HG02981 (cell line): ENCODE measurements around the gene PTPMT1.
A peak's percentile ranks its signal among the peaks of the same experiment; 100 is the strongest.

ENCODE experiments used
- ATAC-seq: cut with Tn5 transposase; IDR thresholded peaks from one replicate; pipeline ENCODE4 v1.9.1; 2021; ENCODE audit warnings: mild to moderate bottlenecking, moderate library complexity; ENCODE audit not compliant: unreplicated experiment

Gene PTPMT1

GRCh38 chr11:47577460-47578041 is 12.2 kb downstream of the PTPMT1 start:
- no peak for ATAC-seq

DNA sequence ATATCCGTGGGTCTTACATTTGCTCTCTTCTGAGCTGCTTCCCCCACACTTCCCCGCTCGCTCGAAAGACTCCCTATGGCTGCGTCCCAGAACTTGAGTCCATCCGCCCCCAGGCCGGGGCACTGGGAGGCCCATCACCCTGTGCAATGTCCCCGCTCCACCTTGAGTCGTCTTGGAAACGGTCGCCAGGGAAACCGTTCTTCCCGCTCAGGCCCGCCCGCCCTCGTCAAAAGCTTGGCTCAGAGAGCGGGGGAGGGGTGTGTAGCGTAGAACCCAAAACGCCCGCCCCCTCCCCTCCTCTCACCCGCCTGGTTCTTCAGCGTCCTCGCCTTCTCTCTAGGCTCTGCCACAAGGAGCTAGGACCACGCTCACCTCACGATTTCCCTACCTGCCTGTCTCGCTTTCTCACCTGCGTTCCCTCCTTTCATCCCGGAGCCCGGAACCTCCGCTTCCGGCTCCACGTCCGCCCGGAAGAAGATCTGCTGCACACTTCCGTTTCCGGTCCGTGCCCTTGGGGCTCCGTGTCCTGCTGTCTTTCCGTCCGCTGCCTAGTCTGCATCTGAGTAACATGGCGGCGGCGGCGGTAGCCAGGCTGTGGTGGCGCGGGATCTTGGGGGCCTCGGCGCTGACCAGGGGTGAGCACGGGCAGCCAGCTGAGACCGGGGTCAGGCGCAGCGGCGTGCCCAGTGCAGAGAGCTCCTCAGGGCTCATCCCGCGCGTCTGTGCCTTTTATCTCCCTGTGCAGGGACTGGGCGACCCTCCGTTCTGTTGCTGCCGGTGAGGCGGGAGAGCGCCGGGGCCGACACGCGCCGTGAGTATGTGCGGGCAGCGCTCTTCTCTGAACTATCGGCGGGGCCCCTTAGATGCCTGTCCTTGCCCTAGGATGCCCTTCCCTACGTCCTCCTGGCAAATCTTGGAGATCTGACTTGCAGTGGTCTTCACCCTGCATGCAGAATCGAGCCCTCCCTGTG is 13.4 kb downstream of the PTPMT1 start, which contains the start of the genes KBTBD4 and NDUFS3:
TSS of gene KBTBD4 (minus strand) at position 447 of the 971 bp plus-strand sequence. CDS start at position 428, 19 bp downstream.
TSS of gene NDUFS3 (plus strand) at position 551 of the 971 bp plus-strand sequence. CDS start at position 569, 18 bp downstream.
- peak; percentile 89 for ATAC-seq

- ATAC-seq, result no peak
Measured at GRCh38 chr11:47583844-47584243, 18.4 kb downstream of the PTPMT1 start.

DNA sequence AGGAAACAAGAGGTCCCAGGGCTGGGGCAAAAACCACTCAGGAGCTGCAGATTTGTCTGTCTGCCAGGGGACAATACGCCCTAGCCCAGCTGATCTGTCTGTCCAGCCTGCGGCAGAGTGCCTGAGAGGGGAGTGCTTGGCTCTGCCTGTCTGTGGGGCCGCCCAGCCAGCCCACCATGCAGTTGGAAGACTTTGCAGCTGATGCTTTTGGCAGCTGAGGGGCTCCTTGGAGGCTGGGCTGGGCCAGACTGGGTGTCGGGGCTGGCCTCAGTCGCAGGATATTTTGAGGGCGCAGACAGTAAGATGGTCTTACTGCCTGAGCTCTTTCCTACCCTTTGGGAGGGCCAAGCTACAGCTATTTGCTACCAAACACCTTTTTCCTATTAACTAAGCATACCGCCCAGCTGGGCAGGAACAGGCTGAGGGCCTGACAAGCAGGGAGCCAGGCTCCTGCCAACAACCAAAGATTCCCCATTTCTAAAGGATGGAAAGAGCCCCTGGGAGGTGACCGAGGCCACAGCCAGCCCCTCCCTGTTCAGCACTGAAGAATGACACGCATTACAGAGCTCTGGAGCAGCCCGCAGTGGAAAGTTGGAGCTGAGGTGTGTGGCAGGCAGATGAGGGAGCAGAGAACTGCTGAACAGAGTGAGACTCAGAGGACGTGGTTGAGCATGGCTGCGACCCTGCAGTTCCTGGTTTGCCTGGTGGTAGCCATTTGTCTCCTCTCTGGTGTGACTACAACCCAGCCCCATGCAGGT is 20.9 kb downstream of the PTPMT1 start, which contains the start of gene FAM180B:
TSS of gene FAM180B (plus strand) at position 581 of the 758 bp plus-strand sequence. CDS start at position 672, 91 bp downstream.
- no peak for ATAC-seq

- ATAC-seq, result no peak
Measured at GRCh38 chr11:47587039-47587716, 21.8 kb downstream of the PTPMT1 start.

- ATAC-seq, result no peak
Measured at GRCh38 chr11:47587723-47588326, 22.4 kb downstream of the PTPMT1 start.

- no peak for ATAC-seq
Measured at GRCh38 chr11:47589118-47589517, 23.7 kb downstream of the PTPMT1 start.

DNA sequence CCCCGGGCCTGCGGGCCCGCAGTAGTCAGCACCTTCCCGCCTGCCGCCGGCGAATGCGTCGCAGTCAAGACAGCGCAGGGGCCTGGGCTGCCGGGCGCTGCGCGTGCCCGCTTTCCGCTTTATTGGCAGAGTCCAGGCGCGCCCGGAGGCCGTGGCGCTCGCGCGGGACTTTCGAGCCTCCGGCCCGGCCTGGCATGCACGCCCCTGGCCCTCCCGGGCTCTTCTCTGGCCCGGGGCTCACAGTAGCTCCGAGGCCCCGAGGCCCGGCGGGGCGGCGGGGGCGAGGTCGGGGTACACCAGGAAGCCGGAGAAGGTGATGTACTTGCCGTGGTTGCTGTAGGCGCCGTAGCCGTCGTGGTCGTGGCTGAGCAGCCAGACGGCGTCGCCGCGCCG is 24.2 kb downstream of the PTPMT1 start:
- no peak for ATAC-seq

- no peak for ATAC-seq
Measured at GRCh38 chr11:47589977-47590861, 24.8 kb downstream of the PTPMT1 start.

DNA sequence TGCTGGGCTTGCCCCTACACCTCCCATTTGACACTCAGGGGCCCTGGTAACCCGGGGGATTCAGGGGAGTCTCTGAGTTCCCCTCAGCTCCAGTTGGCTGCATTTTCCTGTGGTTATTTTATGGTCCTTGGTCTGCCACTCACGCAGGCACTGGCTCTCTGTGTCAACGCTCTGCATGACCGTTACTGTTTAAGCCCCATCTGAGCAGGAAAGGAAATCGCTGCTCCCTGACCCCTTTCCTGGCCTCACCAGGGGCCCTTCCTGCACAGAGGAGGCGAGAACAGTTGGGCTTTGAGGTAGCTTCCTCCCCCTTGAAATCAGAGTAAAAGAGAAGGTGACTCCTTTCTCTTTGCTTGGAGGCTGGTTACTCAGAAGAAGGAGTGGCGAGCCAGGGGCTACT is 26.4 kb downstream of the PTPMT1 start:
- ATAC-seq, result no peak

DNA sequence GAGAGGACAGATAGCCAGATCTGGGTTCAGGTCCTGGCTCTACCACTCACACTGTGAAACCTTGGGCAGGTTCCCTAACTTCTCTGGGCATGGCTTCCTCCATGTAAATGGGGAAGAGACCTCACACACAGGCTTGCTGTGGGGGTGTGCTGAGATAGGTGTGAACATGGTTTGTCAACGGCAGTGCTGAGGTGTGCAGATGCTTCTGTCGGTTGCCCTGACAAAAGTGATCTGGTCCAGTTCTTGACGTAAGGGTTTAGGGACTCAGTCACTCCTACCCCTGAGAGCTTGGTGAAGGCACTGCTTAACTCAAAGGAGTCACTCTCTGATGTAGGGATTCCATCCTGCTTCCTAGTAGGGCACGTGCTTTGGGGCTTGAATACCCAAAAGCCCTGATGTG is 26.9 kb downstream of the PTPMT1 start:
- no peak for ATAC-seq

DNA sequence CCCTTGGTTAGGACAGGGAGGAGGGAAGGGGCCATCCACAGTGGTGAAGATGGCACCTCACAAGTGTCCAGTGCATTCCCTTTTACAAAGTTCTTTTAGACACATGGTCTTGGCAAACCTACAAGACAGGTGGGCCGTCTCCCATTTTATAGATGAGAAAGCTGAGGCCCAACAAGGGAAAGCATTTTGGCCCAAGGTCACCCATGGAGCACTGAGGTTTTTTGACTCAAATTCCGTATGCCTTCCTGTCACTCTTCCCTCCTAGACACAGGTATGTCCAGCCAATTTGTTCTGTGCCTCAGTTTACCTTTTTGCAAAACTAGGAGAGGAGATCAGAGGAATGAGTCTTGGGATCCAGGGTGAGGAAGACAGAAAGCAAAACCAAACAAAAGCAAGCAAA is 27.6 kb downstream of the PTPMT1 start:
- no peak for ATAC-seq

GRCh38 chr11:47593492-47593933 is 28.1 kb downstream of the PTPMT1 start:
- no peak for ATAC-seq

DNA sequence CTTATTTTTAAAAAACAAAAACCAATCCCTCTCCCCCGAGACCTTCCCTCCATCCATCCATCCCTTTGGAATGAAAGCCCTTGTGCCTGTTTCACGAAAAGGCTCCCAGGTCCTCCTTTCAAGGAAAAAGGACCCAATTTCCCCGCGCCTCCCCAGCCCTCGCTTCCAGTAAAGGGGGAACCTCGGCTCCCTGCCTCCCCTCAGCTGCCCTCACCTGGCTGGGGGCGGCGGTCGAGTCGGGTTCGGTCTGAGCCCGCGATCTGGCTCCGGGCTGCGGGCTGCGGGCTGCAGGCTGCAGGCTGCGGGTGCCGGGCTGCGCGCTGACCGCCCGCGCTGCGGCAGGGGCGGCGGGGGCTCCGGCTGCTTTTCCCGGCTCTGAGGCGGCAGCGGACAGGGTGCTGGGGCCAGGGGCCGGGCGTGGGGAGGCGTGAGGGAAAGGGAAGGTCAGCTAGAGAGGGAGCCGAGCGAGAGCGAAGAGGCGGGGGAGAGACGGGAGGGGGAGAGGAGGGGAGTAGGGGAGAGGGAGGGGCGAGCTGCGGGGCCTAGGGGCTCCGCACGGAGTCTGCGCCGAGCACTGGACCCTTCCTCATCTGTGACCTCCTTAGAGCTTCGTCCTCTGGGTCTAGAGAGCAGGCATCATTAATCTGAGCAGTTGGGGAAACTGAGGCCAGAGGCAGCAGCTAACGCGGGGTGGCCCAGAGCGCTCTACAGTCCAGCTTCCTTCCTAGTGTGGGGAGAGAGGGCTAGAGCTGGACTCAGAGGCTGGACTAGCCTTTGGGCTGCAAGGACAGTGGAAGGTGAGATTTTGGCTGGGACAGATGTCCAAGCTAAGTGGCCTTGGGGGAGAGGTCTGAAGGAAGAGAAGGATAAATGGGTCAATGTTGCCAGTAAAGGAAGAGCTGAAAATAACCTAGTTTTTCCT is 28.8 kb downstream of the PTPMT1 start, which contains the start of gene C1QTNF4:
TSS of gene C1QTNF4 (minus strand) at position 478 of the 922 bp plus-strand sequence. CDS start 3,601 bp downstream, outside the sequence.
- ATAC-seq, result no peak

DNA sequence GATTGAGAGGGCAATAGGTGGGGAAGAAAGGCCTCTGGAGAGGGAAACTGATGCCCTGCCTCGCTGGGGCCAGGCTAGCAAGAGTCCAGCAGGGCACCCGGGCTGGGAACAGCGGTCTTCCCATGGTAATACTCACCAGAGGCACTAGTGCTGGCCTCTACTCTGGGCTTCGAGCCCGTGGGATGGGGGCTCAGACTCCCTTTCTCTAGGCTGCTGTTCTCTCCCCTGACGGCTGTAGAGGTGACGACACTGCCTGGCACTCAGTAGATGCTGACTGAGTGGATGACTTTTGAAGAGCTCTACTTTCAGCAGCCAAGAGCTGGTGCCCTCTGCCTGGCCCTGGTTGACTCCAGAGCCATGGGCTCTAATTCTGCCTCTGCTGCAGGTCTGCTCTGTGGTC is 29.6 kb downstream of the PTPMT1 start:
- ATAC-seq, result no peak

DNA sequence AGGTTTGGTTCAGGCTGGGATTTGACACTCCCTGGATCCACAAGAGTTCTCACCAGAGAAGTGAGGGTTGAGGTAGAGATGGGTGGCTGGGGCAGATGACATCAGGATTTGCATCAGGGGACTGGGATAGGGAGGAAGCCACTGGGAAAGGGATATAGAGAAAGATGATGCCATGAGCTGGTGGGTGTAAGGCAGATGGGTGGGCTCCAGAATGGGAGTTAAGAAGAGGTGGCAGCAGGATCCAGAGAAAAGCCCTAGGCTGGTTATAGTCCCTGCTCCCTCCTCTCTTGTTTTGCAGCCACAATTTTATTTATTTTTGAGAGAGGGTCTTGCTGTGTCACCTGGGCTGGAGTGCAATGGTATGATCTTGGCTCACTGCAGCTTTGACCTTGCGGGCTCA is 30.6 kb downstream of the PTPMT1 start:
- no peak for ATAC-seq

DNA sequence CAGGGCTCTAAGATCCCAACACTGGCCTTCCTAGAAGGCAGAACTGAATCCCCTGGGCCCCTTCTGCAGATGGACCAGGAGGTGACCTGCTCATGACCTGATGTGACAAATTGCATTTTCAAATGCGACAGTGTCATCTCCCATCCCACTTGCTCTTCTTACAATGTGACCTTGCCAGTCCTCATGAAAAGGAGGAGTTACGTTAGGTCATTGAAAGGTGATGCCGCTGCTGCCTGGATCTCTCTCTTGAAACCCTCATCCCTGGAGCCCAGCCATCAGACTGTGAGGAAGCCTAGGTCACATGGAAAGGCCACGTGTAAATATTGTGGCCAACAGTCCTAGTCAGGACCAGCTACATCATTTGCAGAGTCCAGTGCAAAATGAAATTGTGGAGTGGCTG is 34.5 kb downstream of the PTPMT1 start:
- ATAC-seq, result no peak

GRCh38 chr11:47603295-47603694 is 37.9 kb downstream of the PTPMT1 start:
- no peak for ATAC-seq
